NT2/D1 (cell line): ENCODE measurements around the gene NADSYN1.

Experiments
- SUZ12 ChIP-seq: IDR thresholded peaks from 2 replicates; pipeline ENCODE4 v1.6.1; 2011; ENCODE audit not compliant: insufficient read length, insufficient read depth; ENCODE audit errors: extremely low read depth
- YY1 ChIP-seq: IDR thresholded peaks from 2 replicates; pipeline ENCODE4 v1.6.1; 2011; ENCODE audit not compliant: insufficient read length, insufficient read depth

DNA sequence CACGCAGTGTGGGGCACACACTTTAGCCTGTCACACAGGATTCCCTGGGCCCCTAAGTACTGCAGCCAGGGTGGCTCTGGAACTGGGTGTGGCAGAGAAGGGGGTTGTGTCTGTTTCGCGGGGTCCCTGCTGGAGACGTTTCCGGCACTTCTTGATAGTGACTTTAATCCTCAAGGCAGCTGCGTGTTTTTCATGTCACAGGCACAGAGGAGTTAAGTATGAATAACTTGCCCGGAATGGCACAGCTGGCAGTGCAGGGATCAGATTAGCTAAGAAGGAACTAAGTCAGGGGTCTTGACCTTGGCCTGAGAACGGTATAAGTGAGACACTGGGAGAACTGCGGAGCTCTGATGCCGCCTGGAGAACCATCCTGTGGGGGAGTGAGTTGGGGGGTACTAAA lies 66.5 kb downstream of the NADSYN1 start:
- TF ChIP-seq YY1, result no peak
- TF ChIP-seq SUZ12, result no peak
